Measurements from ENCODE around the gene TP73. TPM values are rescaled to one million over a fixed set of nuclear protein-coding genes. Genes with fewer than 3 reads are reported as not detected.

TP73 gene
- total RNA-seq, 1 experiment from 2014 or later: 2.6 TPM

- no peak for TF ChIP-seq EZH2 (IDR thresholded peaks at IDR 0.05; ENCODE audit: low read length, unreplicated experiment)
- no peak for TF ChIP-seq EZH2phosphoT487 (IDR thresholded peaks at IDR 0.05; ENCODE audit: borderline replicate concordance, low read length)
- TF ChIP-seq CTCF (conservative IDR thresholded peaks at IDR 0.05; ENCODE audit: low read depth, low read length): no peak
- no peak overlapping the region for H3K4me2 ChIP-seq (ENCODE audit: low read length)
- H3K9ac ChIP-seq (ENCODE audit: low read length): no peak overlapping the region
- H3K9me2 ChIP-seq (replicated peaks; ENCODE audit: low read length): no peaks in the 10 kb centered on the region
- H3K27me3 ChIP-seq (ENCODE audit: low read length): 0 out of 2 replicates have a peak, but pooled peaks cover 3% of the 10 kb centered on the region
- no peak for ATAC-seq
- BruUV-seq (replicated peaks): no TSS peak
- no peak for DNase-seq
- ChIA-PET CTCF (no interaction called here), POLR2A (ENCODE audit: unreplicated experiment) (no interaction called here)
- H2AFZ ChIP-seq (ENCODE audit: low read length): no peak overlapping the region
- no peaks in the 10 kb centered on the region for H3K9me3 ChIP-seq (ENCODE audit: low read length)
- no peak overlapping the region for H3K27ac ChIP-seq (ENCODE audit: low read length)
- H4K20me1 ChIP-seq (ENCODE audit: low read length): no peaks in the 10 kb centered on the region
- no peak overlapping the region for H3K4me3 ChIP-seq (ENCODE audit: low read length)
- H3K4me1 ChIP-seq (ENCODE audit: insufficient read depth, low read length): no peaks in the 10 kb centered on the region
- no peaks in the 10 kb centered on the region for H3K36me3 ChIP-seq (ENCODE audit: low read depth, low read length)
- intact Hi-C loops (cut with micrococcal nuclease): no loop called here
- H3F3A ChIP-seq (ENCODE audit: low read length, unreplicated experiment): no peaks in the 10 kb centered on the region
- no peaks in the 10 kb centered on the region for H3K79me2 ChIP-seq (ENCODE audit: low read length)
Observed at GRCh38 chr1:3689138-3689750, 36.9 kb downstream of the TP73 start.

DNA sequence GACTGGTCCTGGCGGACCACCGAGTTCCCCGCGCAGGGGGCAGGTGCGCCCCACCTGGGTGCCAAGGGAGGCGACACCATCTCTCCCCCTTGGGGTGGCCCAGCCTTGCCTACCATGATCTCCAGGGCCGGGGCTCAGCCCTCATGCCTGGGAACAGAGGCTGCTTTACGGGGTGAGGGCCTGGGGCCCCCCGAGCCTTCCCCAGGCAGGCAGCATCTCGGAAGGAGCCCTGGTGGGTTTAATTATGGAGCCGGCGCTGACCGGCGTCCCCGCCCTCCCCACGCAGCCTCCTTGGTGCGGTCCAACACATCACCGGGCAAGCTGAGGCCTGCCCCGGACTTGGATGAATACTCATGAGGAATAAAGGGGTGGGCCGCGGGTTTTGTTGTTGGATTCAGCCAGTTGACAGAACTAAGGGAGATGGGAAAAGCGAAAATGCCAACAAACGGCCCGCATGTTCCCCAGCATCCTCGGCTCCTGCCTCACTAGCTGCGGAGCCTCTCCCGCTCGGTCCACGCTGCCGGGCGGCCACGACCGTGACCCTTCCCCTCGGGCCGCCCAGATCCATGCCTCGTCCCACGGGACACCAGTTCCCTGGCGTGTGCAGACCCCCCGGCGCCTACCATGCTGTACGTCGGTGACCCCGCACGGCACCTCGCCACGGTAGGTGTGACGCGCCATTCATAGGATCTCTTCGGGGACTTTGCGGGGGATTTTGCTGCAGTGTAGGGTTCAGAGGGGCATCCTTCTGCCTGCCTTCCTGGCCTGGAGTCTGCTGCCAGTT, 38.2 kb downstream of the TP73 start:
- Histone ChIP-seq H3K79me2 (ENCODE audit: low read length) (no peaks in the 10 kb centered on the region), H3K4me2 (ENCODE audit: low read length) (no peak overlapping the region), H4K20me1 (ENCODE audit: low read length) (no peaks in the 10 kb centered on the region), H3F3A (ENCODE audit: low read length, unreplicated experiment) (no peaks in the 10 kb centered on the region), H3K9ac (ENCODE audit: low read length) (no peak overlapping the region), H3K9me2 (replicated peaks; ENCODE audit: low read length) (no peaks in the 10 kb centered on the region), H2AFZ (ENCODE audit: low read length) (no peak overlapping the region), H3K9me3 (ENCODE audit: low read length) (no peaks in the 10 kb centered on the region), H3K36me3 (ENCODE audit: low read depth, low read length) (no peaks in the 10 kb centered on the region), H3K27me3 (ENCODE audit: low read length) (0 out of 2 replicates have a peak, but pooled peaks cover 3% of the 10 kb centered on the region), H3K4me3 (ENCODE audit: low read length) (no peak overlapping the region), H3K4me1 (ENCODE audit: insufficient read depth, low read length) (no peaks in the 10 kb centered on the region), H3K27ac (ENCODE audit: low read length) (no peak overlapping the region)
- no peak for TF ChIP-seq EZH2 (IDR thresholded peaks at IDR 0.05; ENCODE audit: low read length, unreplicated experiment)
- no peak for TF ChIP-seq EZH2phosphoT487 (IDR thresholded peaks at IDR 0.05; ENCODE audit: borderline replicate concordance, low read length)
- TF ChIP-seq CTCF (conservative IDR thresholded peaks at IDR 0.05; ENCODE audit: low read depth, low read length): no peak
- BruUV-seq (replicated peaks): no TSS peak
- no peak for ATAC-seq
- ChIA-PET POLR2A (ENCODE audit: unreplicated experiment) (no interaction called here), CTCF (no interaction called here)
- DNase-seq: no peak
- intact Hi-C loops (cut with micrococcal nuclease): no loop called here

Measured in PC-3 (cell line).